H1 (cell line): ENCODE results near the gene PPIL4.

ENCODE experiments used
- CHD1 ChIP-seq: IDR thresholded peaks from 2 replicates; pipeline ENCODE4 v1.6.1; 2012; ENCODE audit warnings: low read depth, low read length, improper control_type of control experiment
- EP300 ChIP-seq, 2 experiments: IDR thresholded peaks; 1 replicate in 1 of 2; 2 replicates in 1 of 2; pipeline ENCODE4 v1.6.1; 2011 to 2012; ENCODE audit warnings: low read depth in 2 of 2, low read length in 2 of 2, mild to moderate bottlenecking in 2 of 2, borderline replicate concordance in 1 of 2, inconsistent platforms in 1 of 2, moderate library complexity in 1 of 2
- GTF2F1 ChIP-seq: IDR thresholded peaks from 2 replicates; pipeline ENCODE4 v1.6.1; 2012; ENCODE audit warnings: low read depth, low read length, improper control_type of control experiment, borderline replicate concordance
- NANOG ChIP-seq: IDR thresholded peaks from 2 replicates; pipeline ENCODE4 v1.6.1; 2011; ENCODE audit warnings: low read length, low read depth, mild to moderate bottlenecking, inconsistent platforms; ENCODE audit not compliant: insufficient read depth, poor library complexity, severe bottlenecking
- POLR2A ChIP-seq, 2 experiments: IDR thresholded peaks; 1 replicate in 1 of 2; 2 replicates in 1 of 2; pipeline ENCODE4 v1.6.1; 2011; ENCODE audit warnings: low read depth in 2 of 2, low read length in 2 of 2, mild to moderate bottlenecking in 2 of 2; ENCODE audit errors: control extremely low read depth in 1 of 2
- TAF1 ChIP-seq: IDR thresholded peaks from 2 replicates; pipeline ENCODE4 v1.6.1; 2011; ENCODE audit warnings: mild to moderate bottlenecking, low read depth, low read length
- TAF7 ChIP-seq: optimal IDR thresholded peaks from 2 replicates; pipeline ENCODE3; 2011; ENCODE audit warnings: low read depth, mild to moderate bottlenecking, inconsistent platforms, low read length, moderate library complexity, borderline replicate concordance
- TF ChIP-seq, protein P1 (sequence below), 3 experiments: IDR thresholded peaks; 1 replicate in 2 of 3; 2 replicates in 1 of 3; pipeline versions ENCODE4 v1.5.1 to v1.6.1; 2011; ENCODE audit warnings: low read length in 3 of 3, mild to moderate bottlenecking in 3 of 3, inconsistent platforms in 2 of 3, low read depth in 1 of 3, moderate library complexity in 1 of 3; ENCODE audit not compliant: insufficient read depth in 1 of 3; ENCODE audit errors: control extremely low read depth in 1 of 3
- TF ChIP-seq, protein P2 (sequence below): IDR thresholded peaks from 2 replicates; pipeline ENCODE4 v1.6.1; 2012; ENCODE audit warnings: low read length, inconsistent platforms

DNA sequence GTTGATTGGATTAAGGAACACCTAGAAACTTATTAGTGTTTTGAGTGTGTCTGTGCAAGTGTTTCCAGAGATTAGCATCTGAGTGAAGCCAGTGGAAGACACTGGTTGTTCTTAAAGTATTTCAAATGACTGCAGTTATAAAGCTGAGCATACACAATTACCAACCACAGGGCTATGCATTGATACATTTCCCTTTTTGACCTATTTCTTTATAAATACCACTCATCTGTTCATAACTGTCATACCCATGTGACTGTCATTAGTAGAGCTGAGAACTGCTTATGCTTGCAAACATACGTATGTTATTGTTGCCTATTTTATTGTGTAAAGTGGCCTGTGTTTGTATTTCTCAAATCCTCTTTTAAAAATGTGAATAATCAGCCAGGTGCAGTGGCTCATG is 45.7 kb downstream of the PPIL4 start:
- TF ChIP-seq TAF7, result no peak
- TF ChIP-seq, protein P1, sequence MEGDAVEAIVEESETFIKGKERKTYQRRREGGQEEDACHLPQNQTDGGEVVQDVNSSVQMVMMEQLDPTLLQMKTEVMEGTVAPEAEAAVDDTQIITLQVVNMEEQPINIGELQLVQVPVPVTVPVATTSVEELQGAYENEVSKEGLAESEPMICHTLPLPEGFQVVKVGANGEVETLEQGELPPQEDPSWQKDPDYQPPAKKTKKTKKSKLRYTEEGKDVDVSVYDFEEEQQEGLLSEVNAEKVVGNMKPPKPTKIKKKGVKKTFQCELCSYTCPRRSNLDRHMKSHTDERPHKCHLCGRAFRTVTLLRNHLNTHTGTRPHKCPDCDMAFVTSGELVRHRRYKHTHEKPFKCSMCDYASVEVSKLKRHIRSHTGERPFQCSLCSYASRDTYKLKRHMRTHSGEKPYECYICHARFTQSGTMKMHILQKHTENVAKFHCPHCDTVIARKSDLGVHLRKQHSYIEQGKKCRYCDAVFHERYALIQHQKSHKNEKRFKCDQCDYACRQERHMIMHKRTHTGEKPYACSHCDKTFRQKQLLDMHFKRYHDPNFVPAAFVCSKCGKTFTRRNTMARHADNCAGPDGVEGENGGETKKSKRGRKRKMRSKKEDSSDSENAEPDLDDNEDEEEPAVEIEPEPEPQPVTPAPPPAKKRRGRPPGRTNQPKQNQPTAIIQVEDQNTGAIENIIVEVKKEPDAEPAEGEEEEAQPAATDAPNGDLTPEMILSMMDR (IDR thresholded peaks at IDR 0.05; ENCODE audit: control extremely low read depth in 1 of 3, insufficient read depth in 1 of 3, low read depth in 1 of 3, low read length in 3 of 3), result no peak
- no peak for TF ChIP-seq CHD1
- no peak for TF ChIP-seq NANOG
- TF ChIP-seq, protein P2, sequence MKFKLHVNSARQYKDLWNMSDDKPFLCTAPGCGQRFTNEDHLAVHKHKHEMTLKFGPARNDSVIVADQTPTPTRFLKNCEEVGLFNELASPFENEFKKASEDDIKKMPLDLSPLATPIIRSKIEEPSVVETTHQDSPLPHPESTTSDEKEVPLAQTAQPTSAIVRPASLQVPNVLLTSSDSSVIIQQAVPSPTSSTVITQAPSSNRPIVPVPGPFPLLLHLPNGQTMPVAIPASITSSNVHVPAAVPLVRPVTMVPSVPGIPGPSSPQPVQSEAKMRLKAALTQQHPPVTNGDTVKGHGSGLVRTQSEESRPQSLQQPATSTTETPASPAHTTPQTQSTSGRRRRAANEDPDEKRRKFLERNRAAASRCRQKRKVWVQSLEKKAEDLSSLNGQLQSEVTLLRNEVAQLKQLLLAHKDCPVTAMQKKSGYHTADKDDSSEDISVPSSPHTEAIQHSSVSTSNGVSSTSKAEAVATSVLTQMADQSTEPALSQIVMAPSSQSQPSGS, result no peak
- TF ChIP-seq GTF2F1, result no peak
- TF ChIP-seq POLR2A (IDR thresholded peaks at IDR 0.05; ENCODE audit: control extremely low read depth in 1 of 2, low read depth in 2 of 2, low read length in 2 of 2), result no peak
- TF ChIP-seq EP300 (IDR thresholded peaks at IDR 0.05; ENCODE audit: borderline replicate concordance in 1 of 2, low read depth in 2 of 2, low read length in 2 of 2), result no peak
- no peak for TF ChIP-seq TAF1
